Sigmoid colon (tissue), 7 donors: ENCODE results near the gene GRIK3. TPM values are rescaled to one million over a fixed set of nuclear protein-coding genes. Genes with fewer than 3 reads are reported as not detected.

Experiments used
- DNase-seq: peaks from one replicate; pipeline ENCODE4 v3.0.0-alpha.2; 2019
- H3K27ac ChIP-seq, 4 donors: fragments of 200-600 bp; sonication (generic); one replicate each; pipeline ENCODE4 v1.5.1; 2016 to 2019; ENCODE audit warnings: mild to moderate bottlenecking in 1 of 4
- H3K27me3 ChIP-seq, 3 donors: fragments of 200-600 bp; sonication (generic); one replicate each; pipeline ENCODE4 v1.5.1; 2019; ENCODE audit warnings: mild to moderate bottlenecking in 1 of 3
- H3K36me3 ChIP-seq, 4 donors: fragments of 200-600 bp; sonication (generic); one replicate each; pipeline ENCODE4 v1.5.1; 2016 to 2019
- H3K4me1 ChIP-seq, 4 donors: fragments of 200-600 bp; sonication (generic); one replicate each; pipeline ENCODE4 v1.5.1; 2017 to 2019
- H3K4me3 ChIP-seq, 4 donors: fragments of 200-600 bp; sonication (generic); one replicate each; pipeline ENCODE4 v1.5.1; 2017 to 2019; ENCODE audit warnings: mild to moderate bottlenecking in 2 of 4, moderate library complexity in 1 of 4
- H3K9me3 ChIP-seq, 4 donors: fragments of 200-600 bp in 3 of 4; sonication (generic) in 3 of 4; one replicate each; pipeline versions ENCODE4 v1.5.1 to v1.6.1; 2013 to 2019
- CTCF ChIP-seq, 4 experiments: fragments of 450-650 bp in 3 of 4; fragments of 200-600 bp in 1 of 4; IDR thresholded peaks; one replicate each; pipeline ENCODE4 v1.5.1; 2016 to 2019; ENCODE audit warnings: antibody characterized with exemption in 4 of 4, mild to moderate bottlenecking in 3 of 4, moderate library complexity in 2 of 4
- EP300 ChIP-seq, 4 donors: sonication (generic); formaldehyde crosslinking; IDR thresholded peaks; one replicate each; pipeline ENCODE4 v1.6.1; 2017; ENCODE audit warnings: antibody characterized with exemption in 4 of 4
- POLR2A ChIP-seq, 2 donors: fragments of 450-650 bp; IDR thresholded peaks; one replicate each; pipeline ENCODE4 v1.6.1; 2016; ENCODE audit warnings: antibody characterized with exemption in 2 of 2, mild to moderate bottlenecking in 2 of 2, moderate library complexity in 2 of 2
- POLR2AphosphoS5 ChIP-seq, 4 donors: sonication (generic); formaldehyde crosslinking; IDR thresholded peaks; one replicate each; pipeline ENCODE4 v1.6.1; 2017; ENCODE audit warnings: antibody characterized with exemption in 4 of 4
- WGBS, 2 donors: extraction: QIAGEN DNeasy Blood & Tissue Kit; methylation state at CpG; one replicate each; pipeline ENCODE4 v1.1.7; 2013; 5-methylcytosine and 5-hydroxymethylcytosine counted together
- intact Hi-C: fragments of 100-400 bp; cut with DNase I; formaldehyde crosslinking; loops from one replicate; pipeline ENCODE4 v1.15.1; 2023
- polyA plus RNA-seq, 3 donors: library from polyadenylated mRNA; stranded (reverse); fragments of 200-250 nt; gene quantifications; one replicate each; pipeline ENCODE4 v1.2.3, GENCODE V29; 2013
- total RNA-seq, 4 donors: library from RNA; depleted of rRNA; stranded (reverse); fragments of >200 nt; gene quantifications; one replicate each; pipeline ENCODE4 v1.1.0, GENCODE V29; 2016
- donor health status: healthy with polysubstance abuse.
- donor health status: Bipolar disorder and iron deficiency.
- donor health status: healthy.

The GRIK3 gene
- total and polyA plus RNA-seq, 7 donors = 0.60 to 7.1 (median 3.4) TPM; not detected in 1

- H3K36me3 ChIP-seq = no peaks in the 10 kb centered on the region
- H3K4me1 ChIP-seq = peaks cover 0 to 13% (median 11%) of the 10 kb centered on the region in 4 donors
- peaks cover 0 to 22% (median 8%) of the 10 kb centered on the region in 3 donors for H3K27me3 ChIP-seq
- H3K4me3 ChIP-seq = no peak overlapping the region
- no peak overlapping the region for H3K27ac ChIP-seq
- 60 to 69% methylated on average over 2 of the region's 2 CpGs for WGBS, 2 donors
- intact Hi-C loops = no loop called here
- no peak for DNase-seq
- H3K9me3 ChIP-seq = no peaks in the 10 kb centered on the region
- no peak for TF ChIP-seq EP300 (IDR thresholded peaks at IDR 0.05)
- TF ChIP-seq POLR2A (IDR thresholded peaks at IDR 0.05) = no peak
- TF ChIP-seq POLR2AphosphoS5 (IDR thresholded peaks at IDR 0.05) = no peak
- TF ChIP-seq CTCF (IDR thresholded peaks at IDR 0.05) = no peak
Measured at GRCh38 chr1:37076168-37076567, 41.9 kb upstream of the GRIK3 start.

GRCh38 chr1:37073854-37074379 lies 39.6 kb upstream of the GRIK3 start:
- TF ChIP-seq POLR2A (IDR thresholded peaks at IDR 0.05) (no peak), EP300 (IDR thresholded peaks at IDR 0.05) (no peak), POLR2AphosphoS5 (IDR thresholded peaks at IDR 0.05) (no peak), CTCF (IDR thresholded peaks at IDR 0.05) (no peak)
- no peak overlapping the region for H3K27ac ChIP-seq
- no peaks in the 10 kb centered on the region for H3K36me3 ChIP-seq
- no peak overlapping the region for H3K4me3 ChIP-seq
- intact Hi-C loops = no loop called here
- DNase-seq = no peak
- no peaks in the 10 kb centered on the region for H3K9me3 ChIP-seq
- H3K27me3 ChIP-seq = peaks cover 0 to 31% (median 8%) of the 10 kb centered on the region in 3 donors
- H3K4me1 ChIP-seq = peaks cover 0 to 11% (median 11%) of the 10 kb centered on the region in 4 donors
- 74 to 81% methylated on average over 9 of the region's 9 CpGs for WGBS, 2 donors

GRCh38 chr1:37073152-37073853 lies 39.0 kb upstream of the GRIK3 start:
- Histone ChIP-seq H3K27me3 (peaks cover 0 to 37% (median 8%) of the 10 kb centered on the region in 3 donors), H3K4me3 (no peak overlapping the region), H3K27ac (no peak overlapping the region), H3K4me1 (peaks cover 0 to 5% (median 5%) of the 10 kb centered on the region in 4 donors), H3K9me3 (no peaks in the 10 kb centered on the region), H3K36me3 (no peaks in the 10 kb centered on the region)
- WGBS, 2 donors = 58 to 66% methylated on average over 9 of the region's 9 CpGs
- intact Hi-C loops = no loop called here
- DNase-seq = no peak
- no peak for TF ChIP-seq EP300 (IDR thresholded peaks at IDR 0.05)

- peaks cover 0 to 33% (median 8%) of the 10 kb centered on the region in 3 donors for H3K27me3 ChIP-seq
- no peaks in the 10 kb centered on the region for H3K36me3 ChIP-seq
- intact Hi-C loops = no loop called here
Measured at GRCh38 chr1:37071829-37072228, 37.5 kb upstream of the GRIK3 start.

More at GRCh38 chr1:37071829-37072228, 37.5 kb upstream of the GRIK3 start:
- Histone ChIP-seq H3K4me1 (no peaks in the 10 kb centered on the region), H3K27ac (no peak overlapping the region), H3K4me3 (no peak overlapping the region), H3K9me3 (no peaks in the 10 kb centered on the region)
- no peak for TF ChIP-seq POLR2AphosphoS5 (IDR thresholded peaks at IDR 0.05)
- no peak for TF ChIP-seq CTCF (IDR thresholded peaks at IDR 0.05)
- TF ChIP-seq EP300 (IDR thresholded peaks at IDR 0.05) = no peak
- no peak for TF ChIP-seq POLR2A (IDR thresholded peaks at IDR 0.05)
- no peak for DNase-seq
- WGBS, 2 donors = 56 to 72% methylated on average over 7 of the region's 7 CpGs
